ENCODE data around the gene ADARB2.

Gene ADARB2

GRCh38 chr10:1535301-1535965 is 201.9 kb downstream of the ADARB2 start:
- FAIRE-seq, result no peak
- no peak for DNase-seq (ENCODE audit: insufficient read length, low spot score)

- DNase-seq (ENCODE audit: insufficient read length, low spot score) (no peak), FAIRE-seq (no peak)
These were observed 202.5 kb downstream of the ADARB2 start for GRCh38 chr10:1534820-1535219.

- no peak for DNase-seq (ENCODE audit: insufficient read length, low spot score)
- FAIRE-seq, result no peak
These were observed 204.7 kb downstream of the ADARB2 start for GRCh38 chr10:1532636-1533035.

DNA sequence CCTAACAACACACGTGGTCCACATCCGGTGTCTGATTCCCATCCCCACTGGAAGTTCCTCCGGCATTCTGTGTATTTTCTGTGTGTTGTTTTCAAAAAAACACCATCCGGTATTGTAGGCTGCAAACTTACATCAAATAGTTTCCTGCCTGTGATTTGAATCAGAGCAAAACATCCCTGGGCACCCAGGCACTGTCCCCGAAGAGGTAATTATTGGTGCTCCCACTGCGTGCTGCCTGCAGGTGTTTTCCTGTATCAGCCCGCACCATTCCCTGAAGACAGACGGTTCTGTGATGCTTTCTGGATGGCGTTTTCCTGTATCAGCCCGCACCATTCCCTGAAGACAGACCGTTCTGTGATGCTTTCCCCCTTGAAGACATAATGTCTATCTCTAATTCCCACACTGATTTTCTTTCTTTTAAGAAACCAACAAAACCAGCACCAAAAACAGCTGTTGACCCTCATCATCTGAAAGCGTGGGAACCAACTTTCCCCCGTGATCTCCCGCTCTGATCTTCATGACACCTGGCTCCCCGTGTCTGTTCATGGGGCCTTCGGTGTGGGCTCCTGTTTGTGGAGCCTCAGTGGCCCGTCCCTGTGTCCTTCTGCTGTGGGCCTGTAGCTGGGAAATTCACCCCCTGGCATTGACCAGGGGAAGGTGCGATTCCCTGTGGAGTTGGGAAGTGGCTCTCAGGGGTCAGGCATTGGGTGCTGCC is 205.3 kb downstream of the ADARB2 start:
- DNase-seq (ENCODE audit: insufficient read length, low spot score) (no peak), FAIRE-seq (no peak)

- no peak for DNase-seq (ENCODE audit: insufficient read length, low spot score)
- FAIRE-seq, result no peak
These were observed 206.3 kb downstream of the ADARB2 start for GRCh38 chr10:1530871-1531517.

GRCh38 chr10:1529806-1530413 is 207.4 kb downstream of the ADARB2 start:
- FAIRE-seq, result no peak
- no peak for DNase-seq (ENCODE audit: insufficient read length, low spot score)

- FAIRE-seq (peak; percentile 44), DNase-seq (ENCODE audit: insufficient read length, low spot score) (no peak)
These were observed 209.4 kb downstream of the ADARB2 start for GRCh38 chr10:1527951-1528350.

DNA sequence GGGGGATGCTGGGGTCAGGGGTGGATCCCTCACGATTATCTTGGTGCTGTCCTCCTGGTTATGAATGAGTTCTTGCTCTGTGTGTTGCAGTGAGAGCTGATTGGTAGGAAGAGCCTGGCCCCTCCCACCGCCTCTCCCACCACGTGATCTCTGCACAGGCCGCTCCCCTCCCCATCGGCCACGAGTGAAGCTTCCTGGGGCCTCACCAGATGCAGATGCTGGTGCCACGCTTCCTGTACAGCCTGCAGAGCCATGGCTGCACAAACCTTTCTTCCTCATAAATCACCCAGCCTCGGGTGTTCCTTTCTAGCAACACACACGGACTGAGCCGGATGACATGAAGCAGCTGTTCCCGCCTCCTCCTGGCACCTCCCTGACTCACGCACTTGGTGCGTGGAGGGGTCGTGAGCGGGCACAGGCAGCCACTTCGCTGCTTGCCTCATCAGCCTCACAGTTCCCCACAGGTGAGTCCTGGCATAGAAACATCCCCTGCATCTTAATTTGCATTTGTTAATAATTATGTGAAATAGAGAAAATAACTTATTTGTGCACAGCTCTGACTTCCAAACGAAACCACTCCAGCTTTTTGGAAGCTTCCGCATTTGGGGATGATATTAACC is 210.8 kb downstream of the ADARB2 start:
- DNase-seq (ENCODE audit: insufficient read length, low spot score) (no peak), FAIRE-seq (no peak)

GRCh38 chr10:1525354-1526162 is 211.8 kb downstream of the ADARB2 start:
- FAIRE-seq (peak; percentile 16), DNase-seq (ENCODE audit: insufficient read length, low spot score) (no peak)

GRCh38 chr10:1524540-1524939 is 212.8 kb downstream of the ADARB2 start:
- FAIRE-seq (no peak), DNase-seq (ENCODE audit: insufficient read length, low spot score) (no peak)

- FAIRE-seq, result no peak
- DNase-seq (ENCODE audit: insufficient read length, low spot score), result no peak
These were observed 214.1 kb downstream of the ADARB2 start for GRCh38 chr10:1523221-1523620.

GRCh38 chr10:1522237-1522636 is 215.1 kb downstream of the ADARB2 start:
- no peak for FAIRE-seq
- no peak for DNase-seq (ENCODE audit: insufficient read length, low spot score)

DNA sequence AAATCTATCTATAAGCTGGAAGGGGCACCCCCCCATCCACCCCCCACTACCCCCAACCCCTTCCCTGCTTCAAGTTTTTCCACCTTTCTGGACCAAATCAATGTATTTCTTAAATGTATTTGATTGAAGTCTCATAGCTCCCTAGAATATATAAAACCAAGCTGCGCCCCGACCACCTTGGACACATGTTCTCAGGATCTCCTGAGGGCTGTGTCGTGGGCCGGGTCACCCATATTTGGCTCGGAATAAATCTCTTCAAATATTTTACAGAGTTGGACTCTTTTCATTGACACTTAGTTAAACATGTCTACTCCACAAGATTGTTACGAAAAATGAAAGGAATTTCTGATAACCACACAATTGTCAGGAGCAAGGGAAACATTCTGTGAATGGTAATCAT is 215.6 kb downstream of the ADARB2 start:
- FAIRE-seq (no peak), DNase-seq (ENCODE audit: insufficient read length, low spot score) (no peak)

DNA sequence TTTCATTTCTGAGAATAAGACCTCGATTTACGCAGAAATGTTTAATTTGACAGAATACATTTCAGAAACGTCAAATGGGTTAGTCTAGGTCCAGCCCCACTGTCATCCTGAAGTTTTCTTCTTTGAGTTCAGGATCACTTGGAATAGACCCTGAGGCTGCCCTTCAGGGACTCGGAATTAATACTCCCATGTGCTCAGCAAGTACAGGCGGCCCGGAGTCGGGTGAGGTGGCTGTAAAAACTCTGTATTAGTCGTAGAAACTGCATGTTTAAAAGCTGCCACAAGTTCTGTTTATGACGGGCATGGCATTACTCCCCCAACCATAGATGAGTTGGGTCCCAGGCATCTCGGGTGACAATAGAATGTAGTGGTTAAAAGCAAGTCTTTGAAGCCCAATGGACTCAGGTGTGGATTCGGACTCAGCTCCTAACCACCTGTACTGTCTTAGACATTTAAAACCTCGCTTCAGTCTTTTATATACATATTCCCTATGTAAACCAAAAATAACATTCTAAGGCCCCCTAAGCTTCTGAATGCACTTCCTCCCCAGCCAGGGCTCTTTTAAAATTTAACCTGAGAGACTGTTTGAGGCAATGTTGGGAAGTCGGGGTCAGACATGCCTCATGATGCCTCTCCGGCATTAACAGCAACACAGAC is 216.3 kb downstream of the ADARB2 start:
- DNase-seq (ENCODE audit: insufficient read length, low spot score), result no peak
- no peak for FAIRE-seq

GRCh38 chr10:1519391-1519790 is 217.9 kb downstream of the ADARB2 start:
- DNase-seq (ENCODE audit: insufficient read length, low spot score), result no peak

GRCh38 chr10:1517684-1518083 is 219.6 kb downstream of the ADARB2 start:
- DNase-seq (ENCODE audit: insufficient read length, low spot score), result no peak
- no peak for FAIRE-seq

More at GRCh38 chr10:1519391-1519790, 217.9 kb downstream of the ADARB2 start:
- no peak for FAIRE-seq

DNA sequence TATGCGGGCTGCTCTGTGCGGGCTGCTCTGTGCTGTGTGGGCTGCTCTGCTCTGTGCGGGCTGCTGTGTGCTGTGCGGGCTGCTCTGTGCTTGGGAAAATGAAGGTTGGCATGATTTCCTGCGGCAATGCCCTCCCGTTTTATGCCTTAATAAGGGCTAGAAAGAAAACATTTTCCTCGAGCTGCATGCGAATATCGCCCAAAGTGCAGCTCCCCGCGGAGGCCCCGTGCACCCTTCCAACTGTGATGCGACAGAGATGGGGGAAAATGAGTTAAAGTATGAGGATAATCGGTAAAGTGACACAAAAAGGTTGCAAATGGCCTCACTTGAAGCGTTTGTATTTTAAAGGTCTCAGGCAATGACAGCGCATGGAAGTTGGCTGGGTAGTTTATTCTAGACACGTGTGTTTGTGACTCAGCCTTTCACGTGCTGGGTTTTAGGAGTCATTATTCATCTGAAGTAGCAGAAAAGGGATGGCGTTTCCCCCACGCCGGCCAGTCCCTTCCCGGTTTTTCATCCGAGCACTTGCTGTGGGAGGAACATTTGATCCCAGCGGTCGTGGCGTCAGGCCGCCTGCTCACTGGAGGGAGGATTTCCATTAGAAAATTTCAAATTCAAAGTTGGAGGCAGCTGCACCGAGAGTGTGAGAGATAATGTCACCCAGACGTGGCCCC is 220.7 kb downstream of the ADARB2 start:
- no peak for DNase-seq (ENCODE audit: insufficient read length, low spot score)

DNA sequence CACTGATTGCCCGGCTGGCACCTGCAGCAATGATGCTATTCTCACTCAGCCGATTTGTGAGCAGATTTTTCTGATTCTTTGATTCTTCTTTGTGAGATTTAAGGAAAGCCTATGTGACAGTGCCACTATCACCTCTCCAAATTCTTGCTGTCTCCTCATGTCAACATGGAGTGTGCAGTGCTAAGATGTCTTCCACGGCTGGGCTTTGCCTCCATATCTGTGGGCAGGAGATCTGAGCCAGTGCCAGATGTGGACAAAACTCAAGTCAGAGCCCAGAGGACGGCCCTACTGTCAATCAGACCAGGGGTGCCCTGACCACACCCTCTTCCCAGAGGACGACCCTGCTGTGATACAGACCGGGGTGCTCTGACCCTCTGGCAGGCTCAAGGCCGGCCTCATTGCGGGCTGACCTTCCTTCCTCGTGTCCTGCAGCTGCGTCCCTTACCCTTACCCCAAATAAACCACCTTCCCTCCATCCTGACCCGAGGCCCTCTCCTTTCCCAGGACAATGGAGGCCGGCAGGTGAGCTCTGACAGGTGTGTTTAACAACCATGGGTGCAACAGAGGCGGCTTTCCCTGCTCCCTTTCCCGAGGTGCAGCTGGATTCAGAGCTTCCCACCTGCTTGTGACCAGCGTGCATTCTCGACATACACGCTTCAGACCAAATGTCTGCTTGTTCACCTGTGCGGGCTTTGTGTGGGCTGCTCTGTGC is 221.4 kb downstream of the ADARB2 start:
- FAIRE-seq (no peak), DNase-seq (ENCODE audit: insufficient read length, low spot score) (no peak)

More for the DNA sequence above, 220.7 kb downstream of the ADARB2 start:
- FAIRE-seq, result no peak
